GM19351 (cell line): ENCODE measurements around the gene ZNF107.
"Not testable (repeated sequence)": the region's sequence is repeated elsewhere in the genome, so short reads cannot be mapped to it uniquely, and the experiment has no call there.

ENCODE experiments used
- ATAC-seq: cut with Tn5 transposase; IDR thresholded peaks from one replicate; pipeline ENCODE4 v1.9.1; 2021; ENCODE audit warnings: mild to moderate bottlenecking, moderate library complexity; ENCODE audit not compliant: unreplicated experiment

The ZNF107 gene

GRCh38 chr7:64729089-64729848 is 63.3 kb downstream of the ZNF107 start:
- ATAC-seq: no peak

- no peak for ATAC-seq
Measured at GRCh38 chr7:64733550-64734240, 67.8 kb downstream of the ZNF107 start.

GRCh38 chr7:64736575-64736974 is 70.6 kb downstream of the ZNF107 start:
- ATAC-seq: no peak

- not testable (repeated sequence) for ATAC-seq
Measured at GRCh38 chr7:64738403-64738802, 72.5 kb downstream of the ZNF107 start.

- not testable (repeated sequence) for ATAC-seq
Measured at GRCh38 chr7:64738953-64739352, 73.0 kb downstream of the ZNF107 start.

GRCh38 chr7:64744680-64745079 is 78.7 kb downstream of the ZNF107 start:
- ATAC-seq: no peak

- no peak for ATAC-seq
Measured at GRCh38 chr7:64747802-64748201, 81.9 kb downstream of the ZNF107 start.

- ATAC-seq: no peak
Measured at GRCh38 chr7:64753032-64753431, 87.1 kb downstream of the ZNF107 start.

GRCh38 chr7:64755865-64756264 is 89.9 kb downstream of the ZNF107 start:
- no peak for ATAC-seq

- no peak for ATAC-seq
Measured at GRCh38 chr7:64758151-64758550, 92.2 kb downstream of the ZNF107 start.
